ENCODE data around the gene PXDC1.
A peak's percentile ranks its signal among the peaks of the same experiment; 100 is the strongest.
"Not testable (repeated sequence)": the region's sequence is repeated elsewhere in the genome, so short reads cannot be mapped to it uniquely, and the experiment has no call there.

PXDC1 gene

GRCh38 chr6:3762359-3762758, 10.8 kb upstream of the PXDC1 start:
- DNase-seq (ENCODE audit: low read depth) = no peak

GRCh38 chr6:3761989-3762270, 10.4 kb upstream of the PXDC1 start:
- DNase-seq (ENCODE audit: low read depth) = no peak

- peak; percentile 75 for DNase-seq (ENCODE audit: low read depth)
Observed at GRCh38 chr6:3759646-3760232, 8.2 kb upstream of the PXDC1 start.

DNA sequence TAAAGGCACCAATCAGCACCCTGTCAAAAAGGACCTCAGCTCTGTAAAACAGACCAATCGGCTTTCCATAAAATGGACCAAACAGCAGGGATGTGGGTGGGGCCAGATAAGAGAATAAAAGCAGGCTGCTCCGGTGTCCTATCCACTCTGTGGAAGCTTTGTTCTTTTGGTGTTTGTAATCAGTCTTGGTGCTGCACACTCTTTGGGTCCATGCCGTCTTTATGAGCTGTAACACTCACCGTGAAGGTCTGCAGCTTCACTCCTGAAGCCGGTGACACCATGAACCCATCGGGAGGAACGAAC, 7.3 kb upstream of the PXDC1 start:
- no peak for DNase-seq (ENCODE audit: low read depth)

- not testable (repeated sequence) for DNase-seq (ENCODE audit: low read depth)
Observed at GRCh38 chr6:3757998-3758841, 6.7 kb upstream of the PXDC1 start.

GRCh38 chr6:3757241-3757641, 5.7 kb upstream of the PXDC1 start:
- DNase-seq (ENCODE audit: low read depth) = no peak

DNA sequence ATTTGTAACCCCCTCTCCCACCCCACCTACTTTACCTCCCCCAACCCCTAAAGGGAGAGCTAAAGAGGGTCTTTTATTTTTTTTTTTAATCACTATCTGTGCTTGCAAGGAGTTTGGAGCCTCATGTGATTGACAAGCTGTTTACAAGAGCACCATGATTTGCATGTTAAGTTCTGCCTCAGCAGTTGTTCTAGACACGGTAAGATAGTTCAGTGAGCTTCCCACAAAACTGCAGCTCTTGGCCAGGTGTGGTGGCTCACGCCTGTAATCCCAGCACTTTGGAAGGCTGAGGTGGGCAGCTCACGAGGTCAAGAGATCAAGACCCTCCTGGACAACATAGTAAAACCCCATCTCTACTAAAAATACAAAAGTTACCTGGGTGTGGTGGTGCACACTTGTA, 5.0 kb upstream of the PXDC1 start:
- no peak for DNase-seq (ENCODE audit: low read depth)

DNA sequence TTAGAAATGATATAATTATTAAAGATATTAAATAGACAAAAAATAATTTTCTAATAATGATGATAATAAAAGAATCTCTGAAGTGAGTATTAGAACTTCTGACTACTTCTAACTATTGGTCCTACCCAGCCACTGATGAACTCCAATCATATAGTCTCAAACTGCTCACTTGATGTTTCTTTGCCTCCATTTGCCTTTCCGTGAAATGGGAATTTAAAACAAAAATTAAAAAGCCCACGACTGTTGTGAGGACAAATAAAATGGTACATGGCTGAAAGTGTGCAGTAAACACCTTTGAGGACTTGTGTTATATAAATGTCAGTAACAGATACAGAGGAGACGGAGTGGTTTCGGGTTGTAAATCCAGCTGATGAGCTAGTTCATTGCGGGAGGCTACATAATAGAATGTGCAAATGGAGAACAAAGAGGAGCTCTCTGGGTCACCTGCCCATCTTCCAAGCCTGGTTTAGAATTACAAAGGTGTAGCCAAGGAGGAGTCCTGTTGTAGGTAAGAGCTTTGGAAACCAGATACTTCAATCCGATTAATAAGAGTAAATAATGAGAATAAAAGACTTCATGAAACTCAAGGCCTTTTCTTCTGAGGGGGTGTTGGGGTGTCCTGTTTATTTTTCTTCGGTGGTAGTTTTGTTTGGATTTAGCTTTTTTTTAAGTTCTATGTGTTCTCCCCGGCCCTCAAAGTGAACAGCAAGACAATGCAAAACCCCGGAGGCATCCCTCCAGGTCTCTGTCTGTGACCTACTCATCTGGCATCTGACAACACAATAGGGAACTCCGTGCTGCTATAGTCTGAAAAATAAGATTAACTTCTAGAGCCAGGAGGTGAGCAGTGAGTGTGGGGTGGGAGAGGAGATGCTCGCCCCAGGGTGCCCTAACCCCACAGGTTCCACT, 4.4 kb upstream of the PXDC1 start:
- DNase-seq (ENCODE audit: low read depth) = no peak

DNA sequence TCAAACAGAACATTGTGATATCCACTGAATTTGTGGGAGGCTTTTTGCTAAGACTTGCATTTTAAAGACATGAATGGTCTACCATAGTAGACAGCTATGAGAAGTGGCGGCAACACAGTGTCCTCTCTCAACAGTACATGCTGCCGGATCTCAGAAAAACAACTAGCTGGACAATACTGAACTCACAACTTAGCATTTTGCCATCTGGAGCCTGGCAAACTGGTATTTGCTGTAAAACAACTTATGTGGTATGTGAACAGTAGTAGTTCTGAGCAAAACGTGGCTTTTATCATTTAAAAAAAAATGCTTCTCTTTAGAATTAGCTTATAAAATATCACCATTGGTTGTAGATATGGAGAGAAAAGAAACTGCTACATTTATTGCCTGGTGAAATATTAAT, 3.3 kb upstream of the PXDC1 start:
- no peak for DNase-seq (ENCODE audit: low read depth)

DNA sequence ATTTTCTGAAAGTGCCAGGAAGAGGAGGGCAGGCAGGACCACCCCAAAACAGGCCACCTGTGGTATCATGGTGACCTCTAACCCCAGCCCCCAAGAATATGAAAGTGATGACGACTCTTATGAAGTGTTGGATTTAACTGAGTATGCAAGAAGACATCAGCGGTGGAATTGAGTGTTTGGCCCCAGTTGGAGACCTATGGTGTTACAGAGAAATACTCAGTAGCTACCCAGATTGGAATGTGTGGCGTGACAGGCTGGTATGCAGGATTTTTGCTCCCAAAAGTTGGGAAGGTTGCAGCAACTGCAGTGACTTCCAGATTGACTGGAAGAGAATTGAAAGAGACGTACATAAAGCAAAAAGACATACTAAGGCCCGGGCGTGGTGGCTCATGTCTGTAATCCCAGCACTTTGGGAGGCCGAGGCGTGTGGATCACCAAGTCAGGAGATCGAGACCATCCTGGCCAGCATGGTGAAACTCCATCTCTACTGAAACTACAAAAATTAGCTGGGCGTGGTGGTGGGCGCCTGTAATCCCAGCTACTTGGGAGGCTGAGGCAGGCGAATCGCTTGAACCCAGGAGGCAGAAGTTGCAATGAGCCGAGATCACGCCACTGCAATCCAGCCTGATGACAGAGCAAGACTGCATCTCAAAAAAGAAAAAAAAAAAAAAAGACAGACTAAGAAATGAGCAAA, 2.7 kb upstream of the PXDC1 start:
- DNase-seq (ENCODE audit: low read depth) = not testable (repeated sequence)

DNA sequence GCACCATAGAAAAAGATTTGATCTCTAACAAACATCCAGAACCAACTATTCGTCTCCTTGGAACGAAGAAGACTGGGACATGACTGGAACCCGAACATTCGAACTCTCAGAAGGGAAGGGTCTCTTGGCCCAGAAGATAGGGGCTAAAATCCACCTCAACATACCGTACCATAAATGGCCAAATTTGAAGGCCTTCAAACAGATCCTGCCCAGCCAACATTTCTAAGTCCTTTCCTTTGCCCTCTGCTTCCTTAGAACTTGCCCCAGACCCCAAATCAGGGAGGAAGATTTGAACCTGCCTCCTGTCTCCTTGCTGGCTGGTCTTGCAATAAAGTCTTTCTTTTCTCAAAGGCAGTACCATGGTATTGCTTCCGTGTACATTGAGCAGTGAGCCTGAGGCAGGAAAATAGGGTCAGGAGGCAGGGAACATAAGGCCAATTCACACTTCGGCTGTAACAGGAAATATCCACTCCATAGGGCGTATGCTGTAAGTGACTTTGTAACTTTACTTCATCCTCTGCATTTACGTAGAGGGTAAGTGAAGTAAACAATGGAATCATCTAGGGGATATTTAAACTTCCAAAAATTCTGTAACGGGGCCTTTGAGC, 1.8 kb upstream of the PXDC1 start:
- no peak for DNase-seq (ENCODE audit: low read depth)

- no peak for DNase-seq (ENCODE audit: low read depth)
Observed at GRCh38 chr6:3752531-3753227, 1.2 kb upstream of the PXDC1 start.

- peak; percentile 68 for DNase-seq (ENCODE audit: low read depth)
Observed at GRCh38 chr6:3751730-3752530, 417 bp upstream of the PXDC1 start.

DNA sequence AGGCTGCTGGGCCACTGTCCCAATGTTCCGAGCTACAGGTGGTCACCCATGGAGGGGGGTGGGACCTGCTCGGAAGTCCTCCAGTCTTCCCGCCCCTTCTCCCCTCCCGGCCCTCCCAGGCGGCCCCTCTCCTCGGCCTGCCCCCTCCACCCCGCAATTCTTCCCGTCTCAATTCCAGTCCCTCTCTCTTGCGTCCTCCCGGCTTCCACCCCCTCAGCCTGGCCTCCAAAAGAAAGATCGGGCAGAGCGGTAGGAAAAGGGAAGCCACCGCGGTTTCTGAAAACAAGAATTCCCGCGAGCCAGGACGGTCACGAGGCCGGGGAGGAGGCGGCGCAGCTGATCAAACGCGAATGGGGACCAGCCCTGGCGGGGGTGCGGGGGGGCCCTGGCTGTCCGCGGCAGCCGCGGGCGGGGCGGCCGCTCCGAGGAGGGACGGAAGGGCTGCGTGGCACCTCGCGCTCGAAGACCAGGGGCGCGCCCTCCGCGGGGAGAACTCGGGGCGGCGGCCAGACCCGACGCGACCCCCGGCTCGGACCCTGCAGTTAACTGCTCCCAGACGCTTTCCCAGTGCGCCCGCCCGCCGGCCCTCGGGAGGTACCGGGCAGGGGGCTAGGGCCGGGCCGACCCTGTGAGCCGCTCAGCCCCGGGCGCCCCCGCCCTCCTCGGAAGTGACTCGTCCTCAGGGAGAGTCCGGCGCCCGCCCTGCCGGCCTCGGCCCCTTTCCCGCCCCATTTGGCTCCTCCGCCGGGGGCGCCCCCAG, 1.0 kb downstream of the PXDC1 start:
- DNase-seq (ENCODE audit: low read depth) = no peak

- DNase-seq (ENCODE audit: low read depth) = peak; percentile 51
Observed at GRCh38 chr6:3749977-3750316, 1.6 kb downstream of the PXDC1 start.

GRCh38 chr6:3749067-3749841, 2.3 kb downstream of the PXDC1 start:
- DNase-seq (ENCODE audit: low read depth) = no peak

DNA sequence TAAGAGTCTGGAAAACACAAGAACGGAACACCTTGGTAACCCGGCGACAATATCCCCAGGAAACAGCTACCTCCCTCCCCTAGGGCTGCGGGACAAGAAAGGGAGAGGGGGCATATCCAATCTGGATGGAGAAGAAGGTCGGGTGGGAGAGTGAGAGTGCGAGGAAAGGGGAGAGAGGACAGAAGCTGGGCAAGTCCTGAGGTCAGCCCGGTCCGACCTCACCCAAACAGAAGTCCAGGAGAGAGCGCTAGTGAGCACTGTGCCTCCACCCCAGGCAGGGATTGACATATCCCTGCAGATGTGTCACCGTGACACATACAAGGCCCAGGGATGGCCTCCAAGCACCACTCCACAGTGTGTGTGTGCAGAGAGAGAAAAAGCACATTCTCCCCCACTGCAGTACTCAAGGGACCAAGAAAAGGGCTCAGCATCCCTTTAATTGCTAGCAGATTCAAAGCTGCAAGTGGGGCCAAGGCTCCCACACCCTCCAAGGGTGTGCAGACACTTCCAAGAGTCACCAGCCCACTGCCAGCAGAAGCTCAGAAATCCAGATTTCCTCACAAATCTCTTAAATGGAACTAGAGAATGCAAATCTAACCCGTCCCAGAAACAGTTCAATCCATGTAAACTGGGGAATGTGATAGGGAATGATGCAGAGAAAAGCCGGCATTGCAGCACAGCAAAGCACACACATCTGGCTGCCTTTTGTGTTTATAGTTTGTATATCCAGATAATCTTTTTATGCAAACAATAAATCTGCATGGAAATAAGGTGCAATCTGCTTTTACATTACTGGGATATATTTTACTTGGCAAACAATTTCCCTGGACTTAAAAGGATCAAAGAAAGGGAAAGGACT, 3.1 kb downstream of the PXDC1 start:
- peak; percentile 68 for DNase-seq (ENCODE audit: low read depth)

DNA sequence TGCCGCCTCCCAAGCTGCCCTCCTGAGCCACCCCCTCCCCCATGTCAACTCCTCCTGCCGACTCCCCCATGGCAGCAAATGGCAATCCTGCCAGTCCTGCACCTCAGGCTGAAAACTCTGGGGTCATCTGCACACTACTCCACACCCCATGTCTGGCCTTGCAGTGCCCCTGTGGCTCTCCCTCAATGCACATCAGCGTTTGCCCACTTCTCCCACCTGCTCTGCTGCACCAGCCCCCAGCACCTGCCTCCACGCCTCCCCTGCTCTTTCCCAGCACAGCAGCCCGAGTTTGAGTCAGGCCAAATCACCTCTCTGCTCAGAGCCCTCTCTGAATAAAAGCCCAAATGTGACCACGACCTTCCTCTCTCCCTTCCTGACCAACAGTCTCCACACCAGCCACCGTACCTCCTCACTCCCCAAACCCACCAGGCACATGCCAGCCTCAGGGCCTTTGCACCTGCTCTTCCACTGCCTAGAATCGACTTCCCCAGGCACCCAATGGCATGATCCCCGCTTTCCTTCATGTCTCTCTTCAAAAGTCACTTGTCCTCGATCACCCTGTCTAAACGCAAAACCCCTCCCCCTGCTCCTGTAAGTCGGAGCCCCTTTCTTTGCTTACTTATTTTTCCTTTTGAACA, 4.3 kb downstream of the PXDC1 start:
- DNase-seq (ENCODE audit: low read depth) = no peak

Data from GM04503 (cell line).